B cell (primary cell): ENCODE measurements around the gene TBCD. TPM values are rescaled to one million over a fixed set of nuclear protein-coding genes. Genes with fewer than 3 reads are reported as not detected.

ENCODE experiments used
- ATAC-seq: fragments of 200-7000 bp; cut with Tn5 transposase; one replicate; pipeline ENCODE4 v1.10.0; 2021; ENCODE audit warnings: low read depth, mild to moderate bottlenecking, moderate number of reproducible peaks, moderate library complexity
- CTCF ChIA-PET: fragments of 350-600 bp; sonication (Branson Sonifier 250); formaldehyde crosslinking; loops from one replicate; lab custom pipeline; 2021; ENCODE audit warnings: antibody characterized with exemption, inconsistent platforms; lab: Charles Lee
- POLR2A ChIA-PET: fragments of 350-600 bp; sonication (Branson Sonifier 250); formaldehyde crosslinking; loops from one replicate; lab custom pipeline; 2021; ENCODE audit warnings: antibody characterized with exemption; lab: Charles Lee
- DNase-seq: peaks from one replicate; pipeline ENCODE4 v3.0.0; 2013
- H2AFZ ChIP-seq: 2 replicates; pipeline ENCODE4 v1.6.1; 2012; ENCODE audit warnings: mild to moderate bottlenecking, low read depth, low read length; ENCODE audit not compliant: insufficient read depth, poor library complexity, severe bottlenecking
- H3K27ac ChIP-seq, 2 donors: 1 replicate in 1 of 2; 2 replicates in 1 of 2; pipeline ENCODE4 v1.5.1; 2012 to 2013; ENCODE audit warnings: low read length in 2 of 2, mild to moderate bottlenecking in 2 of 2, moderate library complexity in 1 of 2
- H3K27me3 ChIP-seq, 4 experiments: fragments of 200-600 bp in 1 of 4; sonication (generic) in 1 of 4; replicated peaks in 1 of 4; 1 replicate in 2 of 4; 2 replicates in 2 of 4; pipeline versions ENCODE4 v1.6.1 to v1.7.0; 2013 to 2016; ENCODE audit warnings: low read length in 3 of 4, mild to moderate bottlenecking in 2 of 4, mixed read lengths in 1 of 4, moderate library complexity in 1 of 4; ENCODE audit not compliant: insufficient read depth in 4 of 4, control insufficient read depth in 3 of 4; ENCODE audit errors: control extremely low read depth in 1 of 4
- H3K36me3 ChIP-seq, 2 experiments: replicated peaks in 1 of 2; 1 replicate in 1 of 2; 2 replicates in 1 of 2; pipeline versions ENCODE4 v1.6.1 to v1.7.1; 2013; ENCODE audit warnings: low read length in 1 of 2; ENCODE audit not compliant: insufficient read depth in 2 of 2, control insufficient read depth in 1 of 2; ENCODE audit errors: control extremely low read depth in 1 of 2, extremely low read depth in 1 of 2
- H3K4me1 ChIP-seq, 2 donors: fragments of 200-600 bp in 1 of 2; sonication (generic) in 1 of 2; 1 replicate in 1 of 2; 2 replicates in 1 of 2; pipeline versions ENCODE4 v1.5.1 to v1.6.1; 2013 to 2017; ENCODE audit warnings: low read length in 2 of 2; ENCODE audit not compliant: control insufficient read depth in 2 of 2, insufficient read depth in 2 of 2
- H3K4me2 ChIP-seq: replicated peaks from 2 replicates; pipeline ENCODE3; 2012; ENCODE audit warnings: mild to moderate bottlenecking, low read depth, low read length; ENCODE audit not compliant: poor library complexity, severe bottlenecking
- H3K4me3 ChIP-seq, 5 experiments: fragments of 200-600 bp in 1 of 5; sonication (generic) in 1 of 5; 1 replicate in 3 of 5; 2 replicates in 2 of 5; pipeline versions ENCODE4 v1.5.1 to v1.7.0; 2011 to 2016; ENCODE audit warnings: low read length in 4 of 5, mild to moderate bottlenecking in 4 of 5, low read depth in 2 of 5, control low read depth in 1 of 5, moderate library complexity in 1 of 5; ENCODE audit not compliant: insufficient read depth in 1 of 5; ENCODE audit errors: control extremely low read depth in 1 of 5, extremely low read depth in 1 of 5
- H3K79me2 ChIP-seq: fragments of 200-600 bp; sonication (generic); one replicate; pipeline ENCODE4 v1.6.0; 2016; ENCODE audit warnings: low read length; ENCODE audit not compliant: control insufficient read depth, insufficient read depth
- H3K9ac ChIP-seq: fragments of 200-600 bp; sonication (generic); 2 replicates; pipeline ENCODE4 v1.6.1; 2017; ENCODE audit warnings: mild to moderate bottlenecking, low read length, moderate library complexity
- H3K9me3 ChIP-seq, 3 donors: one replicate each; pipeline versions ENCODE4 v1.6.1 to v1.7.1; 2013; ENCODE audit warnings: low read length in 2 of 3; ENCODE audit not compliant: control insufficient read depth in 2 of 3, insufficient read depth in 1 of 3; ENCODE audit errors: control extremely low read depth in 1 of 3
- H4K20me1 ChIP-seq: 2 replicates; pipeline ENCODE4 v1.6.0; 2012; ENCODE audit warnings: mild to moderate bottlenecking, low read length; ENCODE audit not compliant: insufficient read depth, control insufficient read depth, poor library complexity, severe bottlenecking
- H3K27ac Mint-ChIP-seq: one replicate; pipeline ENCODE4 v1.8.0; 2021; ENCODE audit warnings: mixed read lengths
- H3K27me3 Mint-ChIP-seq: one replicate; pipeline ENCODE4 v1.8.0; 2021; ENCODE audit warnings: mixed read lengths
- H3K4me1 Mint-ChIP-seq: one replicate; pipeline ENCODE4 v1.8.0; 2021; ENCODE audit warnings: mixed read lengths
- H3K4me3 Mint-ChIP-seq: one replicate; pipeline ENCODE4 v1.8.0; 2021; ENCODE audit warnings: mixed read lengths
- H3K9me3 Mint-ChIP-seq: one replicate; pipeline ENCODE4 v1.8.0; 2022; ENCODE audit warnings: mixed read lengths; ENCODE audit not compliant: insufficient read depth
- CTCF ChIP-seq: fragments of 200-600 bp; IDR thresholded peaks from one replicate; pipeline ENCODE4 v1.8.0; 2022; ENCODE audit warnings: antibody characterized with exemption, mild to moderate bottlenecking
- EZH2 ChIP-seq: IDR thresholded peaks from 2 replicates; pipeline ENCODE4 v1.6.1; 2012; ENCODE audit warnings: borderline replicate concordance, low read depth, mild to moderate bottlenecking, moderate library complexity, low read length; ENCODE audit not compliant: insufficient read depth, poor library complexity, severe bottlenecking
- WGBS: methylation state at CpG from one replicate; pipeline ENCODE4 v1.1.5; 2013; ENCODE audit warnings: missing lambda C conversion rate; ENCODE audit not compliant: insufficient coverage; 5-methylcytosine and 5-hydroxymethylcytosine counted together
- intact Hi-C: fragments of 100-400 bp; cut with micrococcal nuclease; formaldehyde crosslinking; loops from one replicate; pipeline ENCODE4 v1.10.0; 2022
- polyA plus RNA-seq: library from polyadenylated mRNA; depleted of rRNA; stranded (reverse); fragments of >200 nt; gene quantifications from 2 replicates; pipeline ENCODE4 v1.2.3, GENCODE V29; 2012
- total RNA-seq, 2 donors: library from RNA; stranded (reverse); fragments of 120-200 nt in 1 of 2; gene quantifications; 1 replicate in 1 of 2; 2 replicates in 1 of 2; pipeline versions ENCODE4 v1.2.3 to v1.2.4, GENCODE V29; 2013 to 2022

TBCD gene
- total and polyA plus RNA-seq, 2 donors (not counting 1 experiment from before 2014, with no cell fraction given), result 60.8 to 101 TPM

- H3K27me3 Mint-ChIP-seq, result no peaks in the 10 kb centered on the region
- WGBS, result 46% methylated on average over 20 of the region's 23 CpGs
- Histone ChIP-seq H3K79me2 (peaks cover 8% of the 10 kb centered on the region), H3K36me3 (no peaks in the 10 kb centered on the region), H3K4me3 (peak overlapping the region in 3 of 5 experiments; percentile 4 to 40 (median 8)), H3K27ac (peak overlapping the region in 1 of 2 donors; percentile 30), H3K27me3 (no peaks in the 10 kb centered on the region), H2AFZ (no peak overlapping the region), H3K9ac (no peak overlapping the region), H3K4me1 (peaks cover 45 to 53% of the 10 kb centered on the region in 2 donors), H3K4me2 (peak overlapping the region; percentile 67), H4K20me1 (peaks cover 39% of the 10 kb centered on the region), H3K9me3 (no peaks in the 10 kb centered on the region)
- intact Hi-C loops, result loop anchor here (1.0 kb wide), 2 partner anchors 12 to 40 kb away; no protein-coding TSS in a partner anchor
- ChIA-PET POLR2A (interaction anchor here (0.6 to 2.5 kb wide), 6 partner anchors 11 to 222 kb away, joined by 3 to 10 read pairs (median 4); no protein-coding TSS in a partner anchor), CTCF (interaction anchor here (0.5 to 4.5 kb wide), 6 partner anchors 11 to 78 kb away, joined by 3 to 22 read pairs (median 6); no protein-coding TSS in a partner anchor)
- peak overlapping the region; percentile 87 for H3K27ac Mint-ChIP-seq
- no peaks in the 10 kb centered on the region for H3K9me3 Mint-ChIP-seq
- peak overlapping the region; percentile 86 for H3K4me3 Mint-ChIP-seq
- peak; percentile 59 for ATAC-seq
- TF ChIP-seq EZH2 (no peak), CTCF (no peak)
- peak; percentile 65 for DNase-seq
- peaks cover 51% of the 10 kb centered on the region for H3K4me1 Mint-ChIP-seq
Observed at GRCh38 chr17:82859431-82860403, 107.9 kb downstream of the TBCD start.
